CD4-positive, alpha-beta T cell treated with Interferon gamma for 1 hour (primary cell): ENCODE data around the gene USP12.

Experiments used
- DNase-seq: peaks from one replicate; pipeline ENCODE4 v3.0.0-alpha.2; 2020

The USP12 gene

DNA sequence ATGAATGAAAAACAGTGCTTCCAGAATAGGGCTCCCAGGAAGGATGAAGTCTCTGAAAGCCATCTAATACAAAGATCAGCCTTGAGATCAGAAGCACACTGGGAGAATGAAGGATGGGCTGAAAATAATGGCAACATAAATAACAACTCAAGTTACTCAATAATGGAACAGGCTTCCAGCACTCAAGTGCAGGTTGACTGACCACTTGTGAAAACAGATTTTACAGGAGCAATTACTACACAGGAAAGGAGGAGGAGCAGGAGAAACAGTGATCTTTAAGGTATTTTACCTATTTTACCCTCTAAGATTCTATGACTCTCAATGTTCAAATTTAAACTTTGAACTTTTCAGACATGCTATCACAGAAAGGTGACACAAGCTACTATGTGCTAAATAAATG, 106.0 kb downstream of the USP12 start:
- no peak for DNase-seq

DNA sequence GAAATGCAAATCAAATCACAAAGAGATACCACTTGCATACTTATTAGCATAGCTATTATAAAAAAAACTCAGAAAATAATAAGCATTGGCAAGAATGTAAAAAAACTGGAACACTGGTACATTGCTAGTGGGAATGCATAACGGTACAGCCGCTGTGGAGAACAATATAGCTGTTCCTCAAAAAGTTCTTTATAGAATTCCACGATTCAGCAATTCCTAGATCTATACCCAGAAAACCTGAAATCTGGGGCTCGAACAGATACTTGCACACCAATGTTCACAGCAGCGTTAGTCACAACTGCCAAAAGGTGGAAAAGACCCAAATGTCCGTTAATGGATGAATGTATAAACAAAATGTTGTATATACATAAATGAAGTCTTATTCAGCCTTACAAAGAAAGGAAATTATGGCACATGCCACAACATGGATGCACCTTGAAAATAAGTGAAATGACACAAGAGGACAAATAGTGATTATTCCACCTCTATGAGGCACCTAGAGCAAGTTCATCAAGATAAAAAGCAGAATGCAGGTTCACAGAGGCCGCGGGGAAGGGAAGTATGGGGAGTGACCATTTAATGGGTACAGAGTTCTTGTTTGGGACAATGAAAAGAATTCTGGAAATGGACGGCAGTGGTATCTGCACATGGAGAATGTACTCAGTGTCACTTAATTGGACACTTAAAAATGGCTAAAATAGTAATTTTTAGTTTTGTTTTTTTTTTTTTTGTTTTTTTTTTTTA, 107.2 kb downstream of the USP12 start:
- no peak for DNase-seq

DNA sequence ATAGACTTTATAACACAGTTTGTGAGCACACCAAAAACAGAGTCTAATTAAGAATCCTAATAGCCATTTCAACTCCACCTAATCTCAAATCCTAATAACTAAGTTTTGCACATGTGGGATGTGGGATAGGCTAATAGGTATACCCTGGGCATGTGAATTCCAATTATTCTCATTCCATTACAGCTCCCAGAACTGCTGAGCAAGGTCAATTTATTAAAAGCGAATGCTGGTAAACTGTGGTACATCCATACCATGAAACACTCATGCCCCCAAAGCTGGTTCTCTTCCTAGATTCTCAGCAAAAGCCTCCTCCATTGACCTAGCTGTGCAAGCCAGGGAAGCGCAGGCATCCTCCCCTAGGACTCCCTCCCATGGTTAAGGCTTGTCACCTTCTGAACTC, 113.8 kb downstream of the USP12 start:
- DNase-seq = no peak

DNA sequence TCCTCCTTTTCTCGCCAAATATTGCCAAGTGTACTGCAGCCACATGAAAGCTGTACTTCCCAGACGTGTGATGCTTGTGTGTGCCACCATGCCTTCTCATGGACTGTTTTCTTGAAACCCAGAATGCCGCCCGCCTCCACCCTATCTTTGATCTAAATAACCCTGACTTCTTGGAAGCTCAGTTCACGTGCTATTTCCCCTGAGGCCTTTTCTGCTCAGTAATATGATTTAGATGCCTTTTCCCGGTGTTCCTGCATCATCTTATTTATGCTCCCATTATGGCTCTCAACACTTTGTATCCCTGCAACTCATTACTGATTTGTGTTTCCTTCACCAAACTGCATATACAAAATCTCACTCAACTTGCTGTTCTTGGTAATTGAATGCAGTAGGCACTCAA, 116.1 kb downstream of the USP12 start:
- DNase-seq = no peak

DNA sequence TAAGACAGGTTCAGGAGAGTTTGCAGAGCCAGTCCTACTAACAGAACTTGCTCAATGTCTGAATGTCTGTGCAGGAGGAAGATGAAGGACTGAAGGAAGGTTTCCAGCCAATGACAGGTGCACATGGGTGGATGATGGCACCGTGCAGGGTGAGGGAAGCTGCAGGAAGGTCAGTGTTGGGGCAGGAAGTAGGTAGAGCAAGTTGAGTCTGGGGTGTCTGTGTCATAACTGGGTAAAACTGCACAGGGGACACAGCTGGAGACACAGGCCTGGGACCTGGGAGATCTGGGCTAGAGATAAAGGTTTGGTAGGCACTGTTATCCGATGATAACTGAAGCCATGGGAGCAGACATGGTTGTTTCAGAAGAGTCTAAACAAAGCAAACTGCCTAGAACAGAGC, 116.9 kb downstream of the USP12 start:
- DNase-seq = no peak

DNA sequence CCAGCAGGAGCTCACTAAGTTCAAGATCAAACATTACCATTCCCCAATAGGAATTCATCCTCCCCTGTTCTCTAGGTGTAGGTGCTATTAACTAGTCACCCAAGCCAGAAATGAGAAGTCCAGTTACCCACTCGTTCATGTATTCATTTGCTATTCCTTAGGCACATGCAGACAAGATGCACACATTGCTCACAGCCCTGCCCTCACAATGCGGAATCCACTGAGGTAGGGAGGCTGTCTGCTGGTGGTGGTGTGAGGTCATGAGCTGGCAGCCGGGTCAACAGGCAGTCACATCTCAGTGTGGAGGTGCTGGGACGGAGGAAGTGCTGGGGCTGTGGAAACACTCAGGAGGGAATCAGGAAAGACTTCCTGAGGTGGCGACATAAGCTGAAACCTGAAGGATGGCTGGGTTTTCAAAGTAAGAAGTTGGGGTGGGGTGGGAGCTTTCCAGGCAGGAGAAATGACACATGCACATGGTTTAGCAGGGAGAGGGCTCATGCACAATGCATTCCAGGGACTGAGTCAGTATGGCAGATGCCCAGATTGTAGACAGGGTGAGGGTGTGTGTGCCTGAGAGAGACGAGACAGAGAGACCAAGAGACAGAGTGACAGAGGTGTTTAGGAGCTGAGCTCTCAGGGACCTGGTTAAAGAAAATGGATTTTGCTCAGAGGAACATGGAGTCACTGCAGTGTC, 117.6 kb downstream of the USP12 start:
- no peak for DNase-seq

DNA sequence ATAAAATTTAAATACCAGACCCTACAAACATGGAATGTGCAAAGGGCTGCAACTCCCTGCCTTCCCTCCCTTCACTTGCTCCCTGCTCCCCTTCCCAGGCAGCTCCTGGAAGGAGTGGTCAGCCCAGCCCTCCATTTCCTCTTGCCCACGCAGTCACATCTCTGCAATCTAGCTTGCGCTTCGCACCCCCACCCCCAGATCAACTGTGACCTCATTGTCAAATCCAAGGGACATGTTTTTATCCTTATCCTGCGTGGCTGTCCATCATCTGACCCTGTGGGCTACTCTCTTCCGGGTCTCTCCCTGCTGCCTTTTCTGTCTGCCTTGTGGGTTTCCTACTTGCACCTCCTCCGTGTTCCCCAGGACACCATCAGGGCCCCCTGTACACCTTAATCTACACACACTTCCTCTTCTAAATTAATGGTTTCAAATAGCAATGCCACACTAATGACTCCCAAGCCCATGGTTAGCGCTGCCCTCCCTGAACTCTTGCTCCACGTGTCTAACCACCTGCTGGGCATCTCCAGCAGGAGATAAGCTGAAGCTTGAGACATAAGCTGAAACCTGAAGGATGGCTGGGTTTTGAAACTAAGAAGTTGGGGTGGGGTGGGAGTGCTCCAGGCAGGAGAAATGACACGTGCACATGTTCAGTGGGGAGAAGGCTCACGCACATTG, 118.3 kb downstream of the USP12 start:
- DNase-seq = no peak

DNA sequence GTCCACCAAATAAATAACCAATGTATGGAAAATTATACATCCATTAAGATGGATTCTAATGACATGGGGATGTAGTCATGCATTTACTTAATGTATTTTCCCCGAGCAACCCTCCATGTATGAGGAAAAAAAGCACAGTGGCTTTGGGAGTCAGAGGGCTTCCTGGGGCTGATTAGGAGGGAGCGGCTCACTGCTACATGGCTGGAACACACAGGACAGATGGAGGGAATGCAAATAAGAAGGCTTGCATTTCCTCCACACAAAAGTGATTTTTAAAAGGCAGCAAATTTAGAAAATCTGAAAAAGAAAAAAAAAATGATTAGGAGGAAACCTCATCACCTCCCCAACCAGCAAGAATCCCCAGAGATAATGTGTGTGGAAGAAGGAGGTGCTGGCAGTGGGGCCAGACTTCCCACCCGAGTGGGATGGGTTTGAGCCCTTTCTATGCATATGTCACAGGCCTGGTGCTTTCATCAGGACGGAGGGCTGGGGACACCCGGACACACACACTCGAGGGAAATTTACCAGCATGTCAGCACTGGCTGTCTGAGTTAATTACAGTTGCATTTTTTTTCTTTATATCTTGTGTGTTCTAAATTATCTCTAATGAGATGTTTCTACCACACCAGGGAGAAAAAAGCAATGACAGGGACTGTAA, 118.9 kb downstream of the USP12 start:
- DNase-seq = no peak

DNA sequence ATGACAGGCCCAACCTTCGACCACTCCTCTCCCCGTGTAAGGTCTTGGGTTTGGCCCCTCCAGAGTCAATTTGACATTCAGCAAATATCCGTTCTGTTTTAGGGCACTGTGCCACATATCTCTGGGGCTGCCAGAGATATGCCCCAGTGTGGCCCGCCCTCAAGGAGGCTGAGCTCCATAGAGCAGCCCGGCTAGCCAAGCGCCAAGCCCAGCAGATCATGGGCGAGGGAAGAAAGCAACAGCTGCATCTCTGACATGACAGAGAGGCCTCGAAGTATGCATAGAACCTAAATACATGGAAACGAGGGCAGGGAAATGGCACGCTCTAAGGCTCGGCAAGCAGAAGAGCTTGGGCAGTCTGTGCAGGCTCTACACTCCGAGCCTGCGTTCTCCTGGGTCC, 124.5 kb downstream of the USP12 start:
- no peak for DNase-seq

DNA sequence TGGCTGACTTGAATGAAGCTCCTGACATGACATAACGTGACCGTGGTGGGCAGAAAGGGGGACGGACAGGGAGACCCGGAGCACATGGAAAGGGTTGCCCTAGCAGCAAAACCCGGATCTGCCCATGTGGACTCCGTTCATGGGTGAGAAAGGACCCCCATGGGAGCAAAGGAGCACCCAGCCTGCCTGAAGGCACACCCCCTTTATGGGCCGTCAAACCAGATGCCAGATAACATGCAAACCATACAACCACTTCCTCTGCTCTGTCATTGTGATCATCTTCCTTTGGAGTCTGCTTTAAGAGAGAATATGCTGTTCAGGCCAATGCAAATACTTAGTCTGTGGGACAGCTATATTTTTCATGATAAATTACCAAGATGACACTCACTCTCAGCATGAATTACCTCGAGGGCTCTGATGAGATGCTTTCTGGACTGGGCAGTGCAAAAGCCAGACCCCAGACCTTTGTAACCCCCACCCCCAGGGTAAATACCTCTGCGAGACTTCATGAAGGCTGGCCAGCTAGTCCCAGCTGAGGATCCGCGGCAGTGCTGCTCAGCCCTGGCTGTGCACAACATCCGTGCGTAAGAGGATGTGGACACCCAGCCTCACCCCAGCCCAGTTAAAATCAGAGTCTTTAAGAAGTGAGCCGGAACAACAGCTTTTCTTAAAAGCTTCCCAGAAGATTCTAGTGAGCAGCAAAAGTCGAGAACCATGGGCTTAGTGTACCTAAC, 126.6 kb downstream of the USP12 start:
- DNase-seq = no peak

DNA sequence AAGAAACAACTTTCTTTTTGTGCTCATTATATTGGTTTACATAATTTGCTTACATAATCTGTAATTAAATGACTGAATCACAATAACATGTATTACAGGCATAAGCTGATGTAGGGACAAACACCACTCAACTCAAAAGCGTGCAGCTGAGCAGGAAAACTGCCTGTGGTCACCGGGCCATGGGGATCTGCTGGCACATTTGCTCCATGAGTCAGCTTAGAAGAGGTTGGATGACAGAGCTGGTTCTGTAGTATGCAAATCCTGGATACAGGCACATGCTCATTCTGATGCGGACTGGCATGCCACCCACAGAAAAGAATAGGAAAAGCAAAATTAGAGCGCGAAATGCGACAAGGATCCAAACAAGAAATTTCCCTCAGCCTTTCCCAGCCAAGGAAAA, 128.6 kb downstream of the USP12 start:
- no peak for DNase-seq

DNA sequence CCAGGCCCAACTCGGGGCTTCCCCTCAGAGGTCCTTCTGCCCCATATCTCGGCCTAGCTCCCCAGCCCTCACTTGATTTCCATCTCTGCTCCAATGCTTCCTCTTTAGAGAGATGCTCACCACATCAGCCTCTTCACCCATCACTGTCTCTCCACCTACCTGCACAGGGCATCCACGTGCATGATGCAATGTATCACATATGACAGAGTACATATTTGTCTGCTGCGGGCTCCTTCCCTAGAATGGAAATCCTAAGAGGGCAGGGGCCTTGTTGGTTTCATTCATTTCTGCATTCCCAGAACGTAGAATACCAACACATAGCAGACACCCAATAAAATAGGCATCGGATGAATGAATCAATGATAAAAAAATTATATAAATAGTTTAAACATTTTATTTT, 130.3 kb downstream of the USP12 start:
- no peak for DNase-seq

DNA sequence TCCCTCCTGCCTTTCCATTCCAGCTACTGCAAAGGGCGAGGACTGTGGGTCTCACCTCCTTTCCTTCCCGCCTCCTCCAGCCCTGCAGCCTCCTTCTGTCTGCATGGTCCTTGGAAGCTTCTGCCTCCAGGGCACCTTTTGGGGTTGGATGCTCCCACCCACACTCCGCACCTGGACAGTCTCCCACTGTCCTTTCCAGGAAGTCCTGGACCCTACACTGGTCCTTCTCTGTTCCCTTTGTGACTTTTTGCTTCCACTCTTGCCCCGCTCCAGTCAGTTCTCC, 130.8 kb downstream of the USP12 start:
- no peak for DNase-seq

DNA sequence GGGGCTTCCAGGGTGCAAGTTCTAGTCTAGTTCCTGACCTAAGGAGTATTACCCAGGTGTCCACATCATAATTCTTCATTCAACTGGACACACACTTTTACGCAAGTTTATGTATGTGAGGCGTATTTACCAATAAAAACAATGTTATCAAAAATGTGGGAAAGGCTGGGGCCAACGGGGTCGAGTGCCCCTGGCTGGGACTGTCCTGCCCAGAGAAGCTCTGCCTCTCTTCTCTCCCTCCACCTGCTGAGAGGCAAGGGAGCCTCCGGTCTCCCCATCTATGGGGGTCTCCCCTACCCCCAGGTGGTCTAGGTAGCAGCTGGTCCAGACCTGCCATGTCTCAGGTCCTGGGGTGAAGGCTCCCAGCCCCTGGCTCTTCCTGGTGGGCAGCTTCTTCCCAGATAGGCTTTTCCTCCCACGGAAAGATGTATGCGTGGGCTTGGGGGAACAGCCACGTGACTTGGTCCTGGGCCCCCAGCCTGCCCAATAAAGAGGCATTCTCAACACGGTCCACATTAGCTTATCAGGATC, 132.4 kb downstream of the USP12 start:
- no peak for DNase-seq

DNA sequence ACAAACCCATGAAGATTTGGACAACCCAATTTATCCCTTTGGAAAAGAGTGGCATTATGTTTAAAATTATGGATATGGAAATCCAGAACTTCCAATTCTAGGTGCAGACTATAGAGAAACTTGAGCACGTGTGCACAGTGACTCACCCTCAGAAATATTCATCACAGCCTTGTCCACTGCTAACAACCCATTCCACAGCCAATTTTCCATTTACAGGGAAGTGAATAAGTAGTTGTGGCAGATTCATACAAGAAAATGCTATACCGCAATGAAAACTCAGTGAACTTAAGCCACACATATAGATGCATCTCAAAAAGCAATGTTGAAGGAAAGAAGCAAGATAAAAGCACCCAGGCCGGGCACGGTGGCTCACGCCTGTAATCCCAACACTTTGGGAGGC, 133.3 kb downstream of the USP12 start:
- DNase-seq = no peak

DNA sequence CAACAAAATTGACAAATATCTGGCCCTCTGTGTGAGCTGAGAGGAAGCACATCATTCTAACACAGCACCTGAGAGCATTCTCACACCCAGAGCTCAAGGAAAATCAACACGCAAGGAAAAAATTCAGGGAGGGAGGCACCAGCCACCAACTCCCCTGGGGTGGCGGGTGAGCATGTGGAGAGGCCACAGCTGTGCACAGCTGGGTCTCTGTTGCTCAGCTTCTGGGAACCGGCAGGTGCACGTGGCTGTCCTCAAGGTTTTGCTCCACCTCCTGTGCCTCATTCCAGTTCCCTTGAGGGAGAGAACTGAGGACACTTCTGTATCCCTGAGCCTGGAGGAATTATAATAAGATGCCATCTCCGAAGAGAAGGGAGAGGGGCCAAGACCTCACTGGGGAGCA, 134.0 kb downstream of the USP12 start:
- DNase-seq = no peak

DNA sequence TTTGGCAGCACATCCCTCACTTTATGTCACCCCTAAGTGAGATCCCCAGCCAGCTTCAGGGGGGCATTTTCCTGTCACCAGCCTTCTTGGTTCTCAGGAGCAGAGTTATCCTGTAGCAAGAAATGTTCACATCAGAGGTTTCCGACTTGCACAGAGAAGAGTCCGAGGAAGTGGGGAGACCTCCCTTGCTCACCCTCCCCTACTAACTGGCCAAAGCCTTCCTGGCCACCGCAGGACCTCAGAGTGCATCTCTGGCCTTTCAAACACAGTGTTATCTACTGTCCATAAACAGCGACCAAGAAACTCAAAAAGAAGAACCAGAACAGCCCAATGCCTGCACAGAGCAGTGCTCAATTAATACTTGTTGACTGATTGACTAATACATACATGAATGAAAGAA, 134.4 kb downstream of the USP12 start:
- no peak for DNase-seq

DNA sequence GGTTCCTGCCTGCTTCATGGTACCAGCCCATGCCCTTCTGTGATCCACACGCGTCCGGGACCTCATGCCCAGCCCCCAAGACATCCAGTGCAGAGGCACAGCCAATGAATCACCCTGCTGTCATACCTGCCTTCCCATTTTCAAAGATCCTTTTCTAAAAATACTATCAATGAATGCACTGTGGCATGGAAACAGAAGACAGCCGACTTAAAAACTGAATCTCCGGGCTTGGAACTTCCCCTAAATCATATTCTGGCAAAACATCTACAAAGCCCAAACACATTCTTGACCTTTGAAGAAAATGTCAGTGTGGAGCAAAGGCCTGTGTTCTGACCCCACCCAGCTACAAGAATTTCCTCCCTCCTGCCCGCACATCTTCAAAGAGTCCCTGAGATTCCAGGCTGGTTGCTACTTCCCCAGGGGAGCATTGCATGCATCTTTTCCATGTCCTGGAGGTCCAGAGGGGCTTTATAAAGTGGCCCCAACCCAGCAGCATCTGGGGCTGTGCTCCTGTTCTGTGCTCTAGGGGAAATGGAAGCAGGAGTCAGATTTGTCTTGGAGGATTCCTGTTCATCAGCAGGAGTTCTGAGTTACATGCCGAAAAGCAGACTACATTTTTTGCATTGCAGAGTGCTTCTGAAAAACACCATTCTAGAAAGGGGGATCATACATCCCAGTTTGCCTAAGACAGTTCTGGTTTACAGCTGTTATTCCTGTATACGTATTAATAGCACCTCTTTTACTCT, 135.2 kb downstream of the USP12 start:
- DNase-seq = no peak

DNA sequence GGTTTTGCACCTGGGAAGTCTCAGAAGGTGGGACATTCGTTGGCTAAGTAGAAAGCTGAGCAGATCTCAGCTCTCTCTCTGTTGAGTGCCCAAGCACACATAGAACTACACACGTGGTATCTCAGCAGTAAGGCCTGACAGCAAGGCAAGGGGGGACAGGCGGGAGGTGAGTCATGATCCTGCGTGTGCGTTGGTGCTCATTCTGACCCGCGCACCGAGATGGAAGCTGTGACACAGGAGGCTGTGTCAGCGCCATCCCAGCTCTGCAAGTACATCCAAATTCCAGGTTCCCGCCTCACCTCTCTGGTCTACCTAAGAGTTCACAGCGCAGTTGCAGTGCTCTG, 135.7 kb downstream of the USP12 start:
- DNase-seq = no peak

DNA sequence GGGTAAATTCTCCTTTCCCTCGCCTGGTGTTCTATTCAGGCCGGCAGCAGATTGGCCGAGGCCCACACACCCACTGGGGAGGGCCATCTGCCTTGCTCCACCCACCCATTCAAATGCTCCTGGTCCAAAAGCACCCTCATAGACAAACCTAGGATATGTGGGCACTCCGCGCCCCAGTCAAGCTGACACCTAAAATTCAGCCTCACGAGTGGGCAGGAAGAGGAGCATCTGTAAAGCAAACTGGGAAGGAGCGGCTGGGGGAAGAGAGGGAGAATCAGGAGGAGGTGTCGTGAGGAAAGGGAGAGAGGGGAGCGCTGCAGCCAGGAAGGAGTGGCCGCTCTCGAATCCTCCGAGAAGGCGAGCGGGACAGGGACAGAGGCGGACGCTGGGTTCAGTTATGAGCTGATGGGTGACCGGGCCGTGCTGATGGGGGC, 136.9 kb downstream of the USP12 start:
- no peak for DNase-seq

DNA sequence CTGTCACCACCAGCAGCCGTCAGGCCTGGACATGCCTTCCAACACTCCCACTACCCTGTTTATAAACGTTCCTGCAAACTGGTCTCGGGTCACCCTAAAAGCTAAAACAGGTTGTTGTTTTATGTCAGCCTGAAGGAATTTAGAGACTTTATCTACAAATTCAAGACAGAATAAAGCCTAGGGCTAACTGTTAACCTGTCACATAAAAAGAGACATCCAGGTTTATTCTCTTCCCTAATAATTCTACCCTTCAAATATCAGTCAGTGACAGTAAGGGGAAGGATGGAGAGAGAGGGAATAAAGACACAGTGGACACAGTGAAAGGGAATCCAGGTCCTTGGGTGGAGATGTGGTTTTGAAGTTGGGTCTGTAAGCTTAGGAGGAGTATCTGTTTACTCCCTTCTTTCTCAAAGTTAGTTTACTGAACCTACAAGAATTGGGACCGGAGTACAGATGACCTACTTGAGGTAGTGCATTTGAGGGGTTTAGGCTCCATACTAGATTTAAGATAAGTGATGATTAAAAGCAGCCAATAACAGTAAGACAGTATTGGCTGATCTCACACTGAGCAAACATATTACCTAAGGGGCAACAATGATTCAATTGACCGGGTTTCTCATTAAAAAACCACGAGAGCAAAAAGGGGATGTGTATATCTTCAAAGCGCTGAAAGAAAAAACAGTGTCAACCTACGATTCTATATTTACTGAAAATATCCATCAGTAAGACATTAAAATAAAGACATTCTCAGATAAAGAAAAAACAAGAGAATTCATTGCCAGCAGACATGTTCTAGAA, 142.7 kb downstream of the USP12 start:
- DNase-seq = no peak
